GM12891 (cell line): ENCODE results near the gene ADGRL3.

Experiments used
- DNase-seq: peaks from one replicate; pipeline ENCODE4 v3.0.0; 2011; ENCODE audit warnings: low spot score; ENCODE audit not compliant: insufficient read length
- FAIRE-seq: peaks from 2 replicates; lab custom pipeline; 2011; peaks lifted over from hg19 to GRCh38; lab: Jason Lieb, UNC
- PAX5 ChIP-seq: IDR thresholded peaks from 2 replicates; pipeline ENCODE4 v1.6.1; 2011; ENCODE audit warnings: low read length, moderate library complexity, mild to moderate bottlenecking; ENCODE audit not compliant: insufficient read depth, severe bottlenecking
- POLR2A ChIP-seq: IDR thresholded peaks from 2 replicates; pipeline ENCODE4 v1.6.1; 2011; ENCODE audit warnings: low read depth, low read length, control low read depth
- POLR2AphosphoS5 ChIP-seq: IDR thresholded peaks from 2 replicates; pipeline ENCODE4 v1.6.1; 2011; ENCODE audit warnings: low read depth, low read length, control low read depth
- POU2F2 ChIP-seq: IDR thresholded peaks from 2 replicates; pipeline ENCODE4 v1.6.1; 2011; ENCODE audit warnings: low read depth, mild to moderate bottlenecking, control low read depth, low read length, moderate library complexity
- SPI1 ChIP-seq: IDR thresholded peaks from 2 replicates; pipeline ENCODE4 v1.6.1; 2011; ENCODE audit warnings: low read depth, low read length, control low read depth
- TAF1 ChIP-seq: IDR thresholded peaks from 2 replicates; pipeline ENCODE4 v1.6.1; 2011; ENCODE audit warnings: low read depth, low read length, control low read depth

Gene ADGRL3

GRCh38 chr4:61254406-61254805 is 54.3 kb downstream of the ADGRL3 start:
- DNase-seq = no peak
- FAIRE-seq = no peak
- TF ChIP-seq TAF1 (no peak), SPI1 (no peak), POLR2A (no peak), POU2F2 (no peak), POLR2AphosphoS5 (no peak), PAX5 (no peak)

DNA sequence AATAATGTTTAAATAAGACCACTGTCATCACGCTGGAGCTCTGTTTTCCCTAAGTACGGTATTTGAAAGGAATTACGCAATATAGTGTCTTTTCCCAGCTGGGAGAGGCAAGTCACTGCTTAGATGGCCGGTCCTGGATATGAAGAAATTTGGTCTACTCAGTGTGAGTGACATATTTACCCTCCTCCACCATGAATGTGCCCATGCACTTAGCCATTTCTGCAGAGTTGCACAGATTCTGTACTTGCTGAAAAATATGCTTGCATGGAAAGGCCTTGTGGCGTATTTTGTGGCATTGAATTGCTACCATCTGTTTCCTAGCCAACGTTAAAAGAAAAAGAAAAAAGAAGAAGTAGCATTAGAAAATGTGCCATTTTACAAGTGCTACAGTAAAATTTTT is 73.1 kb downstream of the ADGRL3 start:
- no peak for FAIRE-seq
- DNase-seq = no peak
- TF ChIP-seq PAX5 (no peak), POU2F2 (no peak), POLR2AphosphoS5 (no peak), TAF1 (no peak), SPI1 (no peak), POLR2A (no peak)

- no peak for TF ChIP-seq SPI1
- TF ChIP-seq PAX5 = no peak
- TF ChIP-seq POLR2AphosphoS5 = no peak
- TF ChIP-seq TAF1 = no peak
- no peak for TF ChIP-seq POLR2A
- no peak for TF ChIP-seq POU2F2
- DNase-seq (no peak), FAIRE-seq (no peak)
Measured at GRCh38 chr4:61274286-61274685, 74.2 kb downstream of the ADGRL3 start.

DNA sequence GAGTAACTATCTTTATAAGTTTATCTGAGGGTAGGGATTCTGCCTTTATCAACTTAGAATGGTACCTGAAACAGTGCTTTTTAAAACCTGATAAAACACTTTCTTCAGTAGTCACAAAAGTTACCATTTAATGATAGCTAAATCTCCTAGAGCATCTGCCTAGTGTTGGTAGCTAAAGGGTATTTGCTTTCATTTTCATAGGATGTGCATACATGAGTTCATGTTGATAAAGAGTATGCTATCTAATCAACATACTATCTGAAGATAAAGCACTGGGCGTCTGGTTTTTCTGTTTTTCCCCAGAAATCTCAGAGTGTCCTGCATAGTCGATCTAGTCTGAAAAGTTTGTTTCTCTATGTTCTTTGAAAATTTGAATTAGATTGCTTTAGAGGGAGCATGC is 75.1 kb downstream of the ADGRL3 start:
- FAIRE-seq (no peak), DNase-seq (no peak)
- no peak for TF ChIP-seq POLR2A
- no peak for TF ChIP-seq POU2F2
- no peak for TF ChIP-seq TAF1

DNA sequence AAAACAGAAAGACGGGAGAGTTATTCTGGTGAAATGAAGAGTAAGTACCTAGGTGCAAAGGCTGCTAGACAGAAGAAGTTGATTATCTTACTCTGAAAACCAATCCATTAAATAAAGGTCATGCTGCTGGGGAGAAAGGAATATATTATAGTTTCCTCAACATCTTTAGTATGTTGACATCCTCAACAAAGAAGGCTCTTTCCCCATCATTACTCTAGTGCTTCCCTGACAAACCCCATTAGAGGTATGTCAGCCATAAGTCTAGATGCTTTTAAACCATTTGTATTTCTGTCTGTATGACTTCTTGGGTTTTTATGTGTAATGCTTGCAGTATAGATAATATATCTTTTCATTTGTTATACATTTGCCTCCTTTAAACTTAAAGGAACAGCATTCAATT is 75.9 kb downstream of the ADGRL3 start:
- DNase-seq (no peak), FAIRE-seq (no peak)
- no peak for TF ChIP-seq POU2F2
- TF ChIP-seq TAF1 = no peak
- TF ChIP-seq SPI1 = no peak
- TF ChIP-seq POLR2A = no peak
- no peak for TF ChIP-seq POLR2AphosphoS5
- TF ChIP-seq PAX5 = no peak

DNA sequence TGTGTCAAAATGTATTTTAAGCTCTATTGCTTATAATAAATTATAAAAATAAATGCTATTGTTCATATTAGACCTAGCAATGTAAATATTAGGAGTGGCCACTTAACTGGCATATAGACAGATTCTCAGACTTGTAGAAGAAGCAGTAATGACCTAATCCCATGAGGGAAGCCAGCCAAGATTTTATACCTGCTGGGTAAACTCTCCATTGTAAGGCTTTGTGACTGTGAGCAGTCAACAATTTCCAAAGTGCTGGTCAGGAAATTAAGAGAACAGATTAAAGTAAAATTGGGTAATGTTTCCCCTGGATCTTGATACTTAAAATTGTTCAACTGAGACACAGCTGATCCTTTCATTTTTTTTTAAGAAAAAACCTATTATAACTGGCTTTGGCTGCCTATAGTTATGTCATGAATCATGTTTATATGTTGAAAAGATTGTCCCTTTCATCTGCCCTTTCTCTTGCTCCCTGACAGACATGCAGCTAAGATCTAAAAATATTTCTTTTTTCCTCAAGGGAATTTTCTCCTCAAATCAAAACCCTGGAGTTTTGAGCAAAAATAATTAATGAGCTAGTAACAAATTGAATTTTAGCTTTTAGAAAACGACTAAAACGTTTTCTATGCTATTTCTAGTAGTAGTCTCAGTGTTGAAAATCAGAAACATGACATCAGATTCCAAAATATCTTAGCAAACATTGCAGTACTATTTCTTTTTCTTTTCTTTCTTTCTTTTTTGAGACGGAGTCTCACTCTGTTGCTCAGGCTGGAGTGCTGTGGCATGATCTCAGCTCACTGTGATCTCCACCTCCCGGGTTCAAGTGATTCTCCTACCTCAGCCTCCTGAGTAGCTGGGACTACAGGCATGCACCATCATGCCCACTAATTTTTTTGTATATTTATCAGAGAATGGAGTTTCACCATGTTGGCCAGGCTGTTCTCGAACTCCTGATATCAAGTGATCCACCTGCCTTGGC is 77.9 kb downstream of the ADGRL3 start:
- no peak for DNase-seq
- no peak for TF ChIP-seq SPI1
- no peak for TF ChIP-seq POLR2AphosphoS5
- no peak for TF ChIP-seq PAX5
- TF ChIP-seq POLR2A = no peak
- TF ChIP-seq TAF1 = no peak
- no peak for TF ChIP-seq POU2F2
- no peak for FAIRE-seq

- FAIRE-seq (no peak), DNase-seq (no peak)
- TF ChIP-seq TAF1 (no peak), SPI1 (no peak), PAX5 (no peak), POLR2AphosphoS5 (no peak)
Measured at GRCh38 chr4:61292322-61292721, 92.2 kb downstream of the ADGRL3 start.

DNA sequence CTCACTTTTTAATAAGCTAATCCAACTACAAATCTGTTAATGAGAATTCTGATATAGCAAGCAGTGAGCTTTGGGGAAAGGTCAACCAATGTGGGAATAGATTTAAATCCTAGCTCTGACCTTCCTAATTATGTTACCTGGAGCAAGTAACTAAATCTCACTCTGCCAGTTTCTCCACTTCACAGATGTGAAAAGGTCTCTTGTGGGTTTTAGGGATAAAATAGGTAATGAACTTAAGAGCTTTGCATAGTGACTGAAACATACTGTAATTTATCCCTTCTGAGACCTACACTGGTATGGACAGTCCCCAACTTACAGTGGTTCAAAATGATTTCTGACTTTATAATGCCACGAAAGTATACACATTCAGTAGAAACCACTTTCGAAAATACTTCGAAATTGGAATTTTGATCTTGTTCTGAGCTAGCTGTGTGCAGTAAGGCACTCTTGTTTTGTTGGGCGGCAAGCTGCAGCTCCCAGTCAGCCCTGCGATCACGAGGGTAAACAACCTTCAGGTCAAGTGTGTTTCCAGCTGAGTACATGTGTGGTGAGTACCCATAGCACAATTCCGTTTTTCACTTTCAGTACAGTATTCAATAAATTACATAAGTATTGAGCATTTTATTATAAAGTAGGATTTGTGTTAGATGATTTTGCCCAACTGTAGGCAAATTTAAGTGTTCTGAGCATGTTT is 93.7 kb downstream of the ADGRL3 start:
- DNase-seq = no peak
- TF ChIP-seq SPI1 = no peak
- no peak for TF ChIP-seq TAF1
- TF ChIP-seq POLR2AphosphoS5 = no peak
- TF ChIP-seq POU2F2 = no peak
- no peak for TF ChIP-seq POLR2A
- TF ChIP-seq PAX5 = no peak
- no peak for FAIRE-seq

DNA sequence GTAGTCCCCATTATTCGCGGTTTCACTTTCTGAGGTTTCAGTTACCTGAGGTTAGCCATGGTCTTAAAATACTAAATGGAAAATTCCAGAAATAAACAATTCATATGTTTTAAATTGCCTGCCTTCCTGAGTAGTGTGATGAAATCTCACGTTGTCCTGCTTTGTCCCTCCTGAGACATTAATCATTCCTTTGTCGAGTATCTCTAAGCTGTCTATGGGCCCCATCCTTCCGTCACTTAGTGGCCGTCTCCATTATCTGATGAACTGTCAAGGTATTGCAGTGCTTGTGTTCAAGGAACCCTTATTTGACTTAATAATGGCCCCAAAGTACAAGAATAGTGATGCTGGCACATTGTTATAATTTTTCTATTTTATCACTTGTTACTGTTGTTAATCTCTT is 94.8 kb downstream of the ADGRL3 start:
- TF ChIP-seq SPI1 (no peak), TAF1 (no peak), POLR2AphosphoS5 (no peak), PAX5 (no peak), POU2F2 (no peak), POLR2A (no peak)
- DNase-seq (no peak), FAIRE-seq (no peak)
